Anterior cingulate cortex (tissue), 58 donors: ENCODE results near the gene URB2.
"Not testable (repeated sequence)": the region's sequence is repeated elsewhere in the genome, so short reads cannot be mapped to it uniquely, and the experiment has no call there.

Experiments used
- DNase-seq, 58 donors: peaks; one replicate each; lab custom pipeline; 2025; lab: John Stamatoyannopoulos, UW

Gene URB2

DNA sequence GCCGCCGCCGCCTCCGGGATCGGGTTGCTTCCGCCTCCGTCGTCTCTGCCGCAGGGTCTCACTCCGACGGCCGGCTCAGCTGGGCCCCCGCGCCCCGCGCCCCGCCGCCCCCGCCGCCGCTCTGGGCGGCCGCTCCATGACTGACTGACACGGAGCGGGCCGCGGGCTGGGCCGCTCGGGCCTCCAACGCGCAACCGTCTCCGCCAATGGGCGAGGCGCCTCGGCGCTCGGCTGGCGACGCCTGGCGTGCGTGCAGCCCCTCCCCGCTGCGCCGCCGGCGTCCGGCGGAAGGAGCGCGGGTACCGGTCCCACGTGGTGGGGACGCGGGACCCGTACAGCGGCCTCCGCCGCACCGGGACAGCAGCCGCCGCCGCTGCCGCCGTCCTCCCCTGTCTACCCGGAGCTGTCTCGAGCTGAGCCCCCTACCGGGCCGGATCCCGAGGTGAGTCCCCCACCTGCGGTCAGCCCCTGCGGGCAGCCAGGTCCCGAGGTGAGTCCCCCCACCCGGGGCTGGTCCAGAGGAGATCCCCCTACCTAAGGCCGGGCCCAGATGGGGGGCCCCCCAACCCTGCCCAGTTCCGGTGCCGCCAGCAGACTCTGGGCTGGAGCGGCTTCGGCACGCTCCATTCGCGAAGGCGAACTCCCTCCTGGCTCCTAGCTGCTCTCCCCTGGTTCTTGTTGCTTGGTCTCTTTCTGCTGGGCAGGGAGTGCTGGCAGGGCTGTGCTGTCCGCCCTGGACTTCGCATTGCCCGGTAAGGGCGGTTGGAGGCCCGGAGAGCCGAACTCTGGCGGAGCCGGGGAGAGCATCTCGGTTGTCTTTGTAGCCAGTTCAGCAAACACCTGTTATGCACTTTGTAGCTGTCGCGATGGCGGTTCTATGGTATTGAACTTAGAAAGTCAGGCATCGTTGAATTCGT is at the start of gene URB2, which contains the start of gene TAF5L:
Gene URB2, plus strand, starts transcription at position 333 of the 917 bp plus-strand sequence. CDS start 1,387 bp downstream, outside the sequence.
Gene TAF5L, minus strand, starts transcription at position 208 of the 917 bp plus-strand sequence. CDS start 11,640 bp downstream, outside the sequence.
- peak; percentile 19 to 91 (median 85) for DNase-seq

- peak in 6 of 58 donors; percentile 5 to 61 (median 39) for DNase-seq
These were observed 47.6 kb upstream of the URB2 start for GRCh38 chr1:229578168-229579058.

- peak in 57 of 58 donors; percentile 16 to 94 (median 78) for DNase-seq
These were observed 46.9 kb upstream of the URB2 start for GRCh38 chr1:229579059-229579673.

DNA sequence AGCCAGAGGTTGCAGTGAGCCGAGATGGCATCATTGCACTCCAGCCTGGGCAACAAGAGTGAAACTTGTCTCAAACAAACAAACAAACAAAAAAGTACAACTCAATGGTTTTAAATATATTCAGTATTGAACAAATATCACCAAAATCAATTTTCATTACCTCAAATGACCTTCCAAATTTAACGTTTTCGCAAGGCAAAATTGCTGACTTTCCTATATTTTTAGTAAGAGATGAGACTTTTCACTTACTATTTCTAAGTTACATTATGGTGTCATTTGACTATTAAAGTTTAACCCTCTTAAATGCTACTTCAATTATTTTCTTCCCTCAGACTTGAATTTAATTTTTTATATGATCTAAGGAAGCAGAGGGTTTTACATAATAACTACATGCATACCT is 44.6 kb upstream of the URB2 start:
- no peak for DNase-seq

GRCh38 chr1:229582011-229582694 is 43.9 kb upstream of the URB2 start:
- peak in 16 of 58 donors; percentile 6 to 47 (median 14) for DNase-seq

- DNase-seq: no peak
These were observed 43.3 kb upstream of the URB2 start for GRCh38 chr1:229582715-229583114.

- no peak for DNase-seq
These were observed 40.7 kb upstream of the URB2 start for GRCh38 chr1:229585338-229585737.

DNA sequence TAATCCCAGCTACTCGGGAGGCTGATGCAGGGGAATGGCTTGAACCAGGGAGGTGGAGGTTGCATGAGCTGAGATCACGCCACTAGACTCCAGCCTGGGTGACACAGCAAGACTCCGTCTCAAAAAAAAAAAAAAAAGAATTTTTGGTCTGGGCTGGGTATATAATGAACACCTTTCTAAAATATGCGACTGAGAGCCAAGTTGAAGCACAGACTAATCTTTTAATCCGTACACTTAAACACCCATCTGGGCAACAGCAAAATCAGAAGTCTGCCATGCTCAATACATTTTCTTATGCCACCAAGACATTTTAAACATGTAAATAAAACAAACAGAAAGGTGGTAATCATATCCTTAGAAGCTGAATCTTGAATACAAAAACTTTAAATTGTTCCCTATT is 35.9 kb upstream of the URB2 start:
- no peak for DNase-seq

- no peak for DNase-seq
These were observed 32.2 kb upstream of the URB2 start for GRCh38 chr1:229593800-229594199.

DNA sequence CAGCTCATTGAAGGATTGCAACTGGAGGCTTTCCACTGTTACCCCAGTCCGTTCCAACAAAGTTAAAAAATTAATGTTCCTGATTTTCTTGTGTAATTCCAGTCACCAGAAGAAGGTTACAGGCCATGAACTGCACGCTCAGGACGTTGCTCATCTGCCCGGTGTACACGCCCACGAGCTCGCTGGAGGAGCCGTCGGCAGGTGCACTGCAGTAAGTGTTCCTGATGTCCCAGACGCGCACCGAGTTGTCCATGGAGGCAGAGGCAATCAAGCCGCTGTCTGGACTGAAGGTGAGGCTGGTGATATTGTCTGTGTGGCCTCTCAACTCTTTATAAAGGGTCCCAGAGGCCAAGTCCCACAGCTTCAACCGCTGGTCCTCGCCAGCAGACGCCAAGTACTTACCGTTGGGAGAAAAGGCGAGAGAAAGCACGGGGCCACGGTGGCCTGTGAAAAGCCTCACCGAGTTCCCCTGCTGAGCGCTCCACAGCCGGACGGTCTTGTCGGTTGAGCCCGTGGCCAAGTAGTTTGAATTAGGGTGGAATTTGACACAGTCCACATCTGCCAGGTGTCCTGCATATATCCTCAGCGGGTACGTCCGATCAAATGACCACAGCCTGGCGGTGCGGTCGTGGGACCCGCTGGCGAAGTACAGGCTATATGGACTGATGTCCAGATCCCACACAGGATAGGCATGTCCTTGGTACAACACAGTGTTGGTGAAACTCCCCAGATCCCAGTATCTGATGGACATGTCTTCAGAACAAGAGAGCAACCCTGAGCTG is 31.6 kb upstream of the URB2 start:
- no peak for DNase-seq

- not testable (repeated sequence) for DNase-seq
These were observed 30.2 kb upstream of the URB2 start for GRCh38 chr1:229595876-229596275.

DNA sequence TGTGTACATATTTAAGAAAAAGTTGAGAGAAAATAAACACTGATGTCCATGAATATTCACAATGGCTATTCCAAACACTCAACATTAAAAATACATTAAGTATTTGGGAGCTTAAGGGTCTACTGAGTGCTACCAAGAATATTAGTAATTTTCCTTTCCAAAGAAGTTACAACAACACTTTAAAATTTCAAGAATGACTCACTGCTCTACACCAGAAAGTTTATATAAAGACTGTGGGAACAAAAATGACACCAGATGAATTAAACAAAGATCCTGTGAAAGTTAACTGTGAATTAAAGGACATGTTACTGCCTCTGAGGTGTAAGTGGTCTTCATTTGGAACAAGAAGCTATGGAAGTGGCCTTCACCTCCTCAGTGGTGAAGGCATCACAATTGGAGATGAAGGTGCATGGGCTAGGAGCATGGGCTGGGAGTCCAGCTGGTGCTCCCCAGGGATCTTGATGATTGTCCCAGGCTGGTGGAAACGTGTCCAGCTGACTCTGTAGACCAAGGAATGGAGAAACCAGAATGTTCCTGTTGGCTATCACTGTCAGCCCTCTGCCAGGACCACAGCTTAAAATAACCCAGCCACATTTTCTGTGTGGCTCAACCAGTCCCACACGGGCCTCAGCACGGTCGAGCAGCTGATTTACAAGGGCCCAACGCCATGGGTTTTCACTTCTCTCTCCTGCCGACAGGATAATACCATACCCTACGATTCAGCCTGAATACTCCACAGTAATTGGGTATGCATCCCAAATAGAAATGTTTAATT is 28.9 kb upstream of the URB2 start:
- peak in 4 of 58 donors; percentile 4 to 28 (median 20) for DNase-seq

DNA sequence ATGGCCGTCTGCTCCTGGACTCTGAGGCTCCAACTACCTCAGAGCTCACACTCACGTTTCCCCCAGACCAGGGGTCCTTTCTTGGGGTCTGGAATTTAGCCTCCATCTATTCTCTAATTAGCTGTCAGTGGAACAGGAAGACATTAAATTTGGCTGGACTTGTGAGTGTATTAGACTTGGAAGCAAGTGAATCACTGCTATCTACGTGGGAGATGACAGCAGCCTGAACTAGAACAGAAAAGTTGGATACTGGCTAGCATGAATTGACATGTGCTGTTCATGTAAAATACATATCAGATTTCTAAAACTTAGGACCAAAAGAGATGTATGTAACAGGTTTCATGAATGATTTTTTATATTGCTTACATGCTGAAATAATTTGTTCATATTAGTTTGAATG is 28.2 kb upstream of the URB2 start:
- no peak for DNase-seq

GRCh38 chr1:229599218-229599954 is 26.7 kb upstream of the URB2 start:
- DNase-seq: no peak

DNA sequence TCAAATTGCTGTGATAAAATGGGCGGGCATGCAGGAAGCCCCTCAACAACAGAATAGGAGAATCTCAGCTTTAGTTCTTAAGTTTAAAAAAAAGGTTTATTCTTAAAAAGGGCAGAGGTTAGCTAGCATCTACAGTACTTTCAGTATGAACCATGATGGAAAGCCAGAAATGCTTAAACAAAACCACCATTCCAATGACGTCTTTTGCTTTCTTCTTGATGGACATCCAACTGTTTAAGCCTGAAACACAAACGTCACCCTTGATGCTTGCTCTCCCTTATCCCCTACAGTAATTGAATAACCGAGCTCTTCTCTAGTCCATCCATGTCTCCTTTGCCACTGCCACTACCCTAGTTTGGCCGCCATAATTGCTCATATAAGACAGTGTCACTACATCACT is 25.8 kb upstream of the URB2 start:
- DNase-seq: no peak

DNA sequence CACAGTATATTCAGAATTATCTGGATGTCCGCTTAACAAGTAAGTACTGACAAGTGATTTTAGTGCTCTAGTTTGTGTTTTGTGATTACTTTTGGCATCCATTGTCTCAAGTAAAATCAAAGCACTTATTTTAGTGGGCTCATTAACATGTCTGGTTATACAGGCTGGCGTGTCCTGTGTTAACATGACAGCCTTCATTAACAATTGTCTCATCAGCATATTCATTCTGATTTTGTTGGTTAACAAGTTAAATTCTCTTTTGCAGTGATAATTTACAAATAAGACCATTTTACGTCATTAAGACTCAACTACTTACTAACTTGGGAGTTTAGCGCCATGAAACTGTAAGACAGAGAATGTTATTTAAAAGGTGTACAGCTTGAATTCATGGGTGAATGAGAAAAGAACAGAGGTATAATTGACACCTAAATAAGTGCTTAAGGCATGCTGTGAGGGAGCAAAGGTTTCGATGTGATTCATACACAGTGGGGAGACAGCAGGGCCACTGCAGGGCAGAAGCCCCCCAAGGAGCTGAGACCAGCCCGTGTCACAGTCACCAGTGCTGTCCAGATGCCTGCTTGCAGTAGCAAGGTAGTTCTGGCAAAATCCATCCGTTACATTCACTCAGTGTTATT is 22.6 kb upstream of the URB2 start:
- DNase-seq: no peak

GRCh38 chr1:229607370-229607769 is 18.7 kb upstream of the URB2 start:
- no peak for DNase-seq
